Measurements from ENCODE around the gene ADAM8. TPM values are rescaled to one million over a fixed set of nuclear protein-coding genes. Genes with fewer than 3 reads are reported as not detected.

ADAM8 gene
- polyA plus RNA-seq, 1 donor (not counting 4 experiments of a cell fraction or from before 2014, with no cell fraction given), result 42.0 TPM

GRCh38 chr10:133270204-133270603, 6.5 kb downstream of the ADAM8 start:
- no peak for FAIRE-seq
- dilution Hi-C loops (cut with MboI; ENCODE audit: extremely low pct_ligation_motif_present, low sequenced_read_pairs), result no loop called here
- no peaks in the 10 kb centered on the region for H3K9me3 ChIP-seq (ENCODE audit: control insufficient read depth, low read depth, low read length)
- no peak overlapping the region for H2AFZ ChIP-seq (ENCODE audit: control insufficient read depth, low read length)
- no peak overlapping the region for H3K9ac ChIP-seq (ENCODE audit: control insufficient read depth, extremely low read depth, insufficient read depth, low read length)
- TF ChIP-seq CTCF (optimal IDR thresholded peaks at IDR 0.05 in 1 of 3, IDR thresholded peaks at IDR 0.05 in 1 of 3, conservative IDR thresholded peaks at IDR 0.05 in 1 of 3; ENCODE audit: extremely low read depth in 1 of 3, insufficient read depth in 2 of 3, low read length in 3 of 3) (no peak), EZH2 (IDR thresholded peaks at IDR 0.05; ENCODE audit: low read length) (no peak)
- H3K4me3 ChIP-seq (ENCODE audit: control insufficient read depth in 2 of 3, extremely low read depth in 1 of 3, insufficient read depth in 2 of 3, low read depth in 1 of 3, low read length in 3 of 3), result no peak overlapping the region
- peaks cover 34 to 40% of the 10 kb centered on the region in 2 experiments for H3K36me3 ChIP-seq (ENCODE audit: control insufficient read depth in 2 of 2, extremely low read depth in 1 of 2, insufficient read depth in 2 of 2, low read length in 2 of 2)
- peaks cover 11% of the 10 kb centered on the region for H4K20me1 ChIP-seq (ENCODE audit: control insufficient read depth, extremely low read depth, insufficient read depth, low read length)
- H3K9me1 ChIP-seq (ENCODE audit: control insufficient read depth, extremely low read depth, insufficient read depth, low read length), result no peaks in the 10 kb centered on the region
- no peak for DNase-seq (ENCODE audit: low read depth, low spot score)
- no peaks in the 10 kb centered on the region for H3K27me3 ChIP-seq (ENCODE audit: control insufficient read depth, extremely low read depth, insufficient read depth, low read length)
- H3K4me2 ChIP-seq (ENCODE audit: control insufficient read depth, extremely low read depth, insufficient read depth, low read depth, low read length), result no peak overlapping the region
- H3K79me2 ChIP-seq (ENCODE audit: control insufficient read depth, insufficient read depth, low read length), result peaks cover 47% of the 10 kb centered on the region
- peaks cover 14% of the 10 kb centered on the region for H3K4me1 ChIP-seq (ENCODE audit: control insufficient read depth, extremely low read depth, insufficient read depth, low read length)
- no peak overlapping the region for H3K27ac ChIP-seq (ENCODE audit: control insufficient read depth, insufficient read depth, low read length)

- H3K9me3 ChIP-seq (ENCODE audit: control insufficient read depth, low read depth, low read length), result no peaks in the 10 kb centered on the region
- H4K20me1 ChIP-seq (ENCODE audit: control insufficient read depth, extremely low read depth, insufficient read depth, low read length), result peaks cover 11% of the 10 kb centered on the region
- dilution Hi-C loops (cut with MboI; ENCODE audit: extremely low pct_ligation_motif_present, low sequenced_read_pairs), result no loop called here
- peaks cover 42% of the 10 kb centered on the region for H3K79me2 ChIP-seq (ENCODE audit: control insufficient read depth, insufficient read depth, low read length)
- no peak for DNase-seq (ENCODE audit: low read depth, low spot score)
- H3K4me3 ChIP-seq (ENCODE audit: control insufficient read depth in 2 of 3, extremely low read depth in 1 of 3, insufficient read depth in 2 of 3, low read depth in 1 of 3, low read length in 3 of 3), result no peak overlapping the region
- TF ChIP-seq EZH2 (IDR thresholded peaks at IDR 0.05; ENCODE audit: low read length), result no peak
- TF ChIP-seq CTCF (optimal IDR thresholded peaks at IDR 0.05 in 1 of 3, IDR thresholded peaks at IDR 0.05 in 1 of 3, conservative IDR thresholded peaks at IDR 0.05 in 1 of 3; ENCODE audit: extremely low read depth in 1 of 3, insufficient read depth in 2 of 3, low read length in 3 of 3), result no peak
- no peak overlapping the region for H3K4me2 ChIP-seq (ENCODE audit: control insufficient read depth, extremely low read depth, insufficient read depth, low read depth, low read length)
- H3K36me3 ChIP-seq (ENCODE audit: control insufficient read depth in 2 of 2, extremely low read depth in 1 of 2, insufficient read depth in 2 of 2, low read length in 2 of 2), result peaks cover 33 to 42% of the 10 kb centered on the region in 2 experiments
- no peaks in the 10 kb centered on the region for H3K27me3 ChIP-seq (ENCODE audit: control insufficient read depth, extremely low read depth, insufficient read depth, low read length)
- H3K9me1 ChIP-seq (ENCODE audit: control insufficient read depth, extremely low read depth, insufficient read depth, low read length), result no peaks in the 10 kb centered on the region
- H3K27ac ChIP-seq (ENCODE audit: control insufficient read depth, insufficient read depth, low read length), result no peak overlapping the region
- no peak overlapping the region for H2AFZ ChIP-seq (ENCODE audit: control insufficient read depth, low read length)
- no peak overlapping the region for H3K9ac ChIP-seq (ENCODE audit: control insufficient read depth, extremely low read depth, insufficient read depth, low read length)
- peaks cover 16% of the 10 kb centered on the region for H3K4me1 ChIP-seq (ENCODE audit: control insufficient read depth, extremely low read depth, insufficient read depth, low read length)
- FAIRE-seq, result no peak
Measured at GRCh38 chr10:133269367-133269766, 7.3 kb downstream of the ADAM8 start.

Data from keratinocyte (primary cell).